SK-N-SH (cell line): ENCODE results near the gene ADPRH.

Experiments used
- CTCF ChIP-seq: fragments of 200-600 bp; sonication (generic); IDR thresholded peaks from 2 replicates; pipeline ENCODE4 v1.6.1; 2017; ENCODE audit warnings: antibody characterized with exemption, mild to moderate bottlenecking, moderate library complexity
- GABPA ChIP-seq: IDR thresholded peaks from 2 replicates; pipeline ENCODE4 v1.4.0; 2012; ENCODE audit warnings: low read depth, mild to moderate bottlenecking
- NRF1 ChIP-seq: IDR thresholded peaks from 2 replicates; pipeline ENCODE4 v1.6.1; 2012; ENCODE audit warnings: low read depth, mild to moderate bottlenecking, low read length
- PBX3 ChIP-seq: IDR thresholded peaks from 2 replicates; pipeline ENCODE4; 2012
- REST ChIP-seq: IDR thresholded peaks from 2 replicates; pipeline ENCODE4 v1.6.1; 2012; ENCODE audit warnings: mild to moderate bottlenecking, low read depth, low read length, moderate library complexity
- TAF1 ChIP-seq: IDR thresholded peaks from 2 replicates; pipeline ENCODE4 v1.6.1; 2012; ENCODE audit warnings: low read depth, mild to moderate bottlenecking, low read length, moderate library complexity, borderline replicate concordance

- TF ChIP-seq CTCF (no peak), GABPA (no peak), REST (no peak), PBX3 (no peak), TAF1 (no peak), NRF1 (no peak)
Observed at GRCh38 chr3:119626196-119626595, 46.9 kb downstream of the ADPRH start.
